GM18867 (cell line): ENCODE results near the gene GFRA1.

Source experiments
- ATAC-seq: cut with Tn5 transposase; IDR thresholded peaks from one replicate; pipeline ENCODE4 v1.9.1; 2021; ENCODE audit warnings: mild to moderate bottlenecking, moderate library complexity; ENCODE audit not compliant: unreplicated experiment

GFRA1 gene

DNA sequence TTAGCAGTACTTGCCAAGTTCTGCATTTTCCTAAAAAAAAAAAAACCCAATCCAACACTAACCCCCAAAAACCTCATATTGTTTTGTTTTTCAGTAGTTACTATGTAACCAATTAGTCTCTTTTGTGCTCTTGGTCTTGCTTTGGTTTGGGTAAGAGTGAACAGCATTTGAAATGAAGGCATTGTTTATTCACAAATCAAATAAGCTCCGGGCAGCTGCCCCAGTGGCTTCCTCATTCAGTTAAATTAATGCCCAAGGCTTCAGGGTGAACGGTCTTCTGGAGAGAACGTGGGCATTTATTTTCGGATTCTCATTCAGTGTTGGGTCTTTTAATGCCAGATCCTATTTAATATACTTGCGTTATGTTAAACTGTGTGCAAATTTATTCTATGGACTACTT lies 108.7 kb downstream of the GFRA1 start:
- no peak for ATAC-seq

- no peak for ATAC-seq
These were observed 109.5 kb downstream of the GFRA1 start for GRCh38 chr10:116163333-116164131.

DNA sequence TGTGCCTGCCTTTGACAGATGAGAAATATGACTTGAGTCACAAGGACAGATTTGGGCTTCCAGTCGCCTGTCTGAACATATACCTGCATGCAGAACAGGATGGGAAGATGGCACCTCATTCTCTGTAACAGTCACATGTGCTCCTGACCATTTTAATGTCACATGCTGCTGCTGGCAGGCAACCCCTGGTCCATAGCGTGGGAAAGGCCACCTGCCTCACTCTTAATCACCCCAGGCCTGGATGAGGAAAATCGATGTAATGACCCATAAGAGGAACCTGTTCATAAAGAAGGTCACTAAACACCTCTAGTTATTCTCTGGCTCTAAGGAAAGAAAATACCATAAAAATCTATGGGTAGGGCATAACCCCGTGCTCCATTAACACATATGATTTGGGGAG lies 110.2 kb downstream of the GFRA1 start:
- no peak for ATAC-seq

GRCh38 chr10:116160271-116160670 lies 112.7 kb downstream of the GFRA1 start:
- no peak for ATAC-seq

GRCh38 chr10:116159197-116159596 lies 113.8 kb downstream of the GFRA1 start:
- no peak for ATAC-seq

DNA sequence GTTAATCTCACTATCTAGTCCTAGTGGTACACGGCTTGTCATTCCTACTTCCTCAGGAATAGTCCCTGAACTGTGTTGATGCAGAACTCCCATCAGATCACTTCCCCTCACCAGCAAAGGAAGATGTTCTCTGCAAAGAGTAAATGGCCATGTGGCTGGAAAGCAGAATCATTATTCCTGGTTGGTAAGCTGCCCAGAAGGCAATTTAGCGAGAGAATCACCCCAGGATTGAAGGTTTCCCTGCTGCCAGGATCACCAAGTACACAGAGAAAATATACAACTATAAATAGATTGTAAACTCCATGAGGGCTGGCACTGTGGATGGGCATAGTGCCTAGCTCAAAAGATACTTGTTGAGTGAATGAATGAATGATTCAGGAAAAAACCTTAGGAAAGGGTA lies 115.0 kb downstream of the GFRA1 start:
- ATAC-seq: no peak

DNA sequence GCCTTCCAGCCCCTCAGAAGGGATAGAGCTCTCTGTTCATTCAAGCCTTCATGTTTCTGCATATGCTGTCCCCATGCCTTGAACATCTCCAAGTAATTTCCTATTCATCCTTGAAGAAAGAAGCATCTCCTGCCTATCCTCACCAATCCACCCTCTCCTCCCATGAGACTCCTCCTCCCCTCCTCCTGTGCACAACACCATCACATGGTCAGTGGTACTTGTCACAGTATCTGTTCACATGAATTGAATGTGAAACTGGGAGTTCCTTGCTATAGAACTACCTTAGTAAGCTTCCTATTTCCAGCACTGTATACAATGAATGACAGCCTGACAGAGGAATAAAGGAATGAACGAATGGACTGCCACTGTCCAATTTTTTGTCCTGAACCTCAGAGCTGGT lies 115.5 kb downstream of the GFRA1 start:
- ATAC-seq: no peak

- ATAC-seq: no peak
These were observed 116.2 kb downstream of the GFRA1 start for GRCh38 chr10:116156819-116157218.

DNA sequence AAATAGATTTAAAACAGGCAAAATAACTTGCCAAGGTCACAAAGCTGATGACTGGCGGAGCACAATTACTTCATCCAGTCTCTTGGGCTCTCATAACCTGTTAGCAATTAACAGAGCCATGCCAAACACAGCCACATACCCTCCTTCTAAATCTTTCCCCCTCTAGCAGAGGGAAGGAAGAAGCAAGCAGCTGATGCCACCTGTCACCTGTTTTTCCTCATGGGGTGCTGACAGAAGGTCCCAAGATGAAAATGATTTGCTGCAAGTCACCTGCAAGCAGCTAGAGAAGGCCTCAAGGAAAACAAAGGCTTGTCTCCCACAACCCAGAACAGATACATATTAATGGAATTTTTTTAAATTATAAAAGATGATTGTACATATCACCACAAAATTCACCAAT lies 117.8 kb downstream of the GFRA1 start:
- no peak for ATAC-seq

- no peak for ATAC-seq
These were observed 118.4 kb downstream of the GFRA1 start for GRCh38 chr10:116154651-116155050.

GRCh38 chr10:116151076-116151475 lies 121.9 kb downstream of the GFRA1 start:
- no peak for ATAC-seq

DNA sequence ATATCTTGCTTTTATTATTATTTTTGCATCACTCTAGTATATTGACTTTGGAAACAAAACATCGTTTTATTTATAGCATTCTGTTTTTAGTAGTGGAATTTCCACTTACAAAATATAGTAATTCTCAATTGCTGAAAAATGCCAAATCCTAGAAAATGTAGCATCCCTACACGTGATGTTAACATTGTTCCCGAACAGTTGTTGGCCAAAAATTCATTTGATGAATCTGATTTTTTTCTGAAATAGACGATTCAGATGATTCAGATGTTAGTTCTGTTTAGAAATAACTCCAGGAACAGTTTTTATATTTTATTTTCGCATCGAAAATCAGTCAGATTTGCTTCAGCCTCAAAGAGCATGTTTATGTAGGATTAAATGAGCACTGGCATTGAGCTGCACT lies 122.4 kb downstream of the GFRA1 start:
- no peak for ATAC-seq

- ATAC-seq: no peak
These were observed 125.7 kb downstream of the GFRA1 start for GRCh38 chr10:116147147-116147905.

DNA sequence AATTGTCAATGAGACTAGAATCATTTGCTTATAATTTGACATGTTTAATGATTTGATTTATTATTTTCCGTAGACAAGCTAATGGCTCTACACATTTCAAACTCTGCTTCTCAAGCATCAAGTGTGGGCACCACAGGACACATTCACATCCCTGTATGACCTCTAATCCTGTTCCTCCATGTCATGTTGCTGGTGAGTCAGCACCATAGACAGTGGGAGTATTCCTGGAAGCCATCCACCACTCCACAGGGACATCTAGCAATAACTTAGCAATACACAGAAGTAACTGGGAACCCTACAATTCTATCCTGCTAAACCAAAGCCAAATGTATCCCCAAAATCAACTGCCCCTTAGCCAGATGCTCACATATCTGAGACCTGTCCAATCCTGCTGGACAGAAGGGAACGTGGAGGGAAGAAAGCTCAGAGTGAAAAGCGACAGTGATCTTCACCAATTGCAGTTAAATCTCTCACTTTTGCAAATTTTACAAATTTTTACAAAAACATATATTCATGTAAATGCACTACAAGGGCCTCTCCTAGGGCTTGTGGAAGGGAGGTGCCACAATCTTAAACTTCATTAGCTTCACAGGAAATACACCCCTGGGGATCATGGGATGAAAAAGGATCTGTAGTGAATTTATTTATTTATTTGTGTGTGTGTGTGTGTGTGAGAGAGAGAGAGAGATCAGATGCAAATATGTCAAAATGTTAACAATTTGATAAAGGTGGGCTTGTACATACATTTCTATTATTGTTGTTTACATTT lies 126.5 kb downstream of the GFRA1 start:
- no peak for ATAC-seq

GRCh38 chr10:116143673-116144222 lies 129.3 kb downstream of the GFRA1 start:
- no peak for ATAC-seq

DNA sequence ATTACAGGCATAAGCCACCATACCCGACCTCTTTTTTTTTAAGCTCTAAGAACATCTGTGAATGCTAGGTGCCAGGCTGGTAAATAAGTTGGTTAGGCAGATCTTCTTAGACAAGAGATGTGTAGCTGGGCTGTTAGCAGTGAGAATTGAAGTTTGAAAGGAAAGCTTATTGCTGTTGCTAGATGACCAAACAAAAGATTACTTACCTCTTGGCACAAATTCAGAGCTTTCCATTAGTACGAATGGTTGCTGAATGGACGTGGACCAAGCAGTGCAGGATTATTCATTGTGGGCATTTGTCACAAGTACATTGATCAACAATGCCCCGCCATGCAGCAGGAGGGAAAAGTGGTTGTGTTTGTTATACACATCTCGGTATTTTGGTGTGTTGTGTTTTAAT lies 131.2 kb downstream of the GFRA1 start:
- ATAC-seq: no peak

DNA sequence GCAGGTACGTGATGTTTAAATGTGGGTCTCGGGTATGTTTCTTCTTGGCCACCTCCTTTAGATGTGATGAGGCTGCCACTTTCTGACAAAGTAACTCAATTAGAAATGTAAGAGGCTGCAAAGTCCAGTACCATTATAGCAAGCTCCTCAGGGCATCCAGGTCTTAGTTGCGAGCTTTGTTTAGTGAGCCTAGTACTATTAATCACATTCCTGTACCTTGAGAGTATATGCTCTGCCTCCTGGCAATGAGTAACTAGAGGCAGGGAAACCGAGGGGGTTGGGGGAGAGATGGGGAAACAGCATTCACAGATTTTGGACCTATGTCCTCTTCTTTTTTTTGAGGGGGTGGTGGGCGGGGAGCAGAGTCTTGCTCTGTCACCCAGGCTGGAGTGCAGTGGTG lies 131.8 kb downstream of the GFRA1 start:
- no peak for ATAC-seq

GRCh38 chr10:116139886-116140285 lies 133.1 kb downstream of the GFRA1 start:
- no peak for ATAC-seq

DNA sequence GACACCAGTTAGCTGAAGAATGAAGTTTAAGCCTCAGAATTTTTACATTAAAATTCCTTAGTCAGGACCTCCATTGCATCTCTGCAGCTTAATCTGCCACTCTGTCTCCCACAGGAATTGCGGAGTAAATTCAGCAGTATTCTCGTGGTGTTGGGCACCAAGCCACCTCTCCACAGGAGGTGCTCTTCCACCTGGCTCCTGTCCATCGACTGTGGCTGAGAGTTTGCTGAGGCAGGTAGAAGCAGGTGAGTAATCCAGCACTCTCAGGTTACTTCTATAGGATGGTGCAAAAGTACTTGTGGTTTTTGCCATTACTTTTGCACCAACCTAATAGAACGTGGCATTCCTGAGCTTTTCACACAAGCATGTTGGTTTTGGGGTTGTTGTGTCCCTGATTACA lies 134.1 kb downstream of the GFRA1 start:
- ATAC-seq: no peak

DNA sequence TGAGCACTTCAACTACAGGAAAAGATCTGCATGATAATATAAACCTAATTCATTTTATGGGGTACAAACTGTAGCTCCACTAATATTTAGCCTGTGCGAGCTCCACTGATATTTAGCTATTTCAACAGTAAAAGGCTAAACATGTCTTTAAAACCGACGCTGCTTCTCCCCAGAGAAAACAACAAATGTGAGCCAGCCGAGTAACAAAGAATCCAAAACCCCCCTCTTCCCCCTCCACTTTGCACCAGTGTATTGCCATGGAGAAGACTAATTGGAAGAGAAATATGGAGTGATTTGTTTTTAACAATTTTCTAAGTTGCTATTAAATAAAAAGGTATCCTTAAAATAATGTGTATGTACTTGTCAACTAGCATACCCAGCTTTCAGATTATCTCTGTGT lies 136.7 kb downstream of the GFRA1 start:
- ATAC-seq: no peak

DNA sequence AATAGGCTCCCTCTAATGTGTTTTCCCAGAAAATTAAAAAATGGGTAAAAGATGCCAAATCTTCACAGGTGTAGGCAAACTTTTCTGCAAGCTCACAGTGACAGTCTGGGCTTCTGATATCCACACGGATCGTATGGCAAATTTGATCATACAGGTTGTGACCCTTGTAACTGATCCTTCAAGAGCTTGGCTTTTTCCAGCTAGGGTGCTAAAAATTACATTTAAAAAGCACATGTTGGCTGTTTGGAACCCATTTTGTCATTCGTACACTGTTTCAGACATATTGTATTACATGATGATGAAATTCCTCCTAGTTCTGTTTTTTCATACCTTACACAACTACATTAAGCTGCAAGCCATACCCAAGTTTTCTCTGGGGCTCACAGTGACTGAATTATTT lies 138.7 kb downstream of the GFRA1 start:
- no peak for ATAC-seq
